H9 (cell line): ENCODE results near the gene MEA1. TPM values are rescaled to one million over a fixed set of nuclear protein-coding genes. Genes with fewer than 3 reads are reported as not detected.

Source experiments
- DNase-seq: peaks from one replicate; pipeline ENCODE4 v3.0.0-alpha.2; 2017
- H2AFZ ChIP-seq: one replicate; pipeline ENCODE4 v1.6.1; 2013; ENCODE audit warnings: mild to moderate bottlenecking, low read length, control low read depth, moderate library complexity
- H2AK5ac ChIP-seq: 2 replicates; pipeline ENCODE4 v1.6.1; 2013; ENCODE audit warnings: low read length, control low read depth, mixed read lengths; ENCODE audit not compliant: insufficient read length
- H2BK120ac ChIP-seq: one replicate; pipeline ENCODE4 v1.6.1; 2013; ENCODE audit warnings: low read depth, mild to moderate bottlenecking, low read length, control low read depth, inconsistent platforms; ENCODE audit not compliant: poor library complexity, severe bottlenecking
- H2BK12ac ChIP-seq: 2 replicates; pipeline ENCODE4 v1.6.1; 2013; ENCODE audit warnings: low read length, control low read depth, mixed read lengths, low read depth; ENCODE audit not compliant: insufficient read length
- H2BK15ac ChIP-seq: 2 replicates; pipeline ENCODE4 v1.6.1; 2013; ENCODE audit warnings: low read depth, low read length, control low read depth
- H2BK20ac ChIP-seq: one replicate; pipeline ENCODE4 v1.6.1; 2013; ENCODE audit warnings: low read depth, mild to moderate bottlenecking, low read length, control low read depth, inconsistent platforms; ENCODE audit not compliant: poor library complexity, severe bottlenecking
- H2BK5ac ChIP-seq: 2 replicates; pipeline ENCODE4 v1.6.1; 2013; ENCODE audit warnings: low read length, control low read depth, mixed read lengths; ENCODE audit not compliant: insufficient read length
- H3K14ac ChIP-seq: 2 replicates; pipeline ENCODE4 v1.6.1; 2013; ENCODE audit warnings: low read length, control low read depth; ENCODE audit not compliant: insufficient read depth
- H3K18ac ChIP-seq: 2 replicates; pipeline ENCODE4 v1.6.1; 2013; ENCODE audit warnings: low read depth, mild to moderate bottlenecking, mixed read lengths, low read length, control low read depth; ENCODE audit not compliant: insufficient read length
- H3K23ac ChIP-seq: 2 replicates; pipeline ENCODE4 v1.6.1; 2013; ENCODE audit warnings: low read length, control low read depth, mixed read lengths, low read depth; ENCODE audit not compliant: insufficient read length
- H3K23me2 ChIP-seq: 2 replicates; pipeline ENCODE4 v1.6.1; 2013; ENCODE audit warnings: low read depth, mild to moderate bottlenecking, mixed read lengths, low read length, control low read depth; ENCODE audit not compliant: insufficient read length, poor library complexity, severe bottlenecking
- H3K27ac ChIP-seq: 2 replicates; pipeline ENCODE4 v1.5.1; 2013; ENCODE audit warnings: low read length, control low read depth, mixed read lengths, low read depth; ENCODE audit not compliant: insufficient read length
- H3K27me3 ChIP-seq: 2 replicates; pipeline ENCODE4 v1.6.1; 2013; ENCODE audit warnings: low read length, control low read depth, inconsistent platforms; ENCODE audit not compliant: insufficient read depth
- H3K4ac ChIP-seq: 2 replicates; pipeline ENCODE4 v1.6.1; 2013; ENCODE audit warnings: low read depth, mild to moderate bottlenecking, control low read depth, inconsistent platforms, low read length, moderate library complexity
- H3K4me1 ChIP-seq: 2 replicates; pipeline ENCODE4 v1.6.1; 2013; ENCODE audit warnings: low read length, control low read depth, inconsistent platforms; ENCODE audit not compliant: insufficient read depth
- H3K4me2 ChIP-seq: 2 replicates; pipeline ENCODE4 v1.6.1; 2013; ENCODE audit warnings: low read length, control low read depth, mixed read lengths; ENCODE audit not compliant: insufficient read length, insufficient read depth
- H3K56ac ChIP-seq: 2 replicates; pipeline ENCODE4 v1.6.1; 2013; ENCODE audit warnings: low read depth, mild to moderate bottlenecking, mixed read lengths, low read length, control low read depth; ENCODE audit not compliant: insufficient read length
- H3K79me1 ChIP-seq: 2 replicates; pipeline ENCODE4 v1.6.1; 2013; ENCODE audit warnings: low read depth, mild to moderate bottlenecking, moderate library complexity, low read length, control low read depth, inconsistent platforms; ENCODE audit not compliant: insufficient read depth, poor library complexity, severe bottlenecking
- H3K79me2 ChIP-seq: 2 replicates; pipeline ENCODE4 v1.6.1; 2013; ENCODE audit warnings: low read length, control low read depth, inconsistent platforms; ENCODE audit not compliant: insufficient read depth
- H3K9ac ChIP-seq: 2 replicates; pipeline ENCODE4 v1.6.1; 2013; ENCODE audit warnings: low read length, control low read depth, mixed read lengths; ENCODE audit not compliant: insufficient read length; ENCODE audit errors: extremely low read depth
- H3K9me3 ChIP-seq: one replicate; pipeline ENCODE4 v1.6.1; 2013; ENCODE audit warnings: low read depth, low read length, inconsistent platforms; ENCODE audit not compliant: control insufficient read depth
- H3T11ph ChIP-seq: one replicate; pipeline ENCODE4 v1.6.1; 2013; ENCODE audit warnings: mild to moderate bottlenecking, low read length, control low read depth, inconsistent platforms
- H4K20me1 ChIP-seq: one replicate; pipeline ENCODE4 v1.6.1; 2013; ENCODE audit not compliant: control insufficient read depth, insufficient read length, insufficient read depth
- H4K5ac ChIP-seq: 2 replicates; pipeline ENCODE4 v1.6.1; 2013; ENCODE audit warnings: low read depth, mild to moderate bottlenecking, mixed read lengths, low read length, control low read depth; ENCODE audit not compliant: insufficient read length
- H4K8ac ChIP-seq: replicated peaks from 2 replicates; pipeline ENCODE4 v1.6.1; 2013; ENCODE audit warnings: low read length, control low read depth, mixed read lengths, low read depth; ENCODE audit not compliant: insufficient read length
- H4K91ac ChIP-seq: 2 replicates; pipeline ENCODE4 v1.6.1; 2013; ENCODE audit warnings: low read depth, mild to moderate bottlenecking, moderate library complexity, mixed read lengths, low read length, control low read depth; ENCODE audit not compliant: insufficient read length
- H3K27ac Mint-ChIP-seq, 3 experiments: 2 replicates in 2 of 3; 3 replicates in 1 of 3; pipeline ENCODE4 v1.8.0; 2020 to 2021; ENCODE audit warnings: mixed read lengths in 3 of 3, mild to moderate bottlenecking in 1 of 3, moderate library complexity in 1 of 3
- H3K27me3 Mint-ChIP-seq: 2 replicates; pipeline ENCODE4 v1.8.0; 2021; ENCODE audit warnings: low read depth, mild to moderate bottlenecking, moderate library complexity, mixed read lengths
- H3K36me3 Mint-ChIP-seq, 3 experiments: 2 replicates in 2 of 3; 3 replicates in 1 of 3; pipeline ENCODE4 v1.8.0; 2020 to 2021; ENCODE audit warnings: low read depth in 3 of 3, mixed read lengths in 3 of 3; ENCODE audit not compliant: insufficient read depth in 1 of 3
- H3K4me1 Mint-ChIP-seq, 2 experiments: 2 replicates each; pipeline ENCODE4 v1.8.0; 2020; ENCODE audit warnings: mixed read lengths in 2 of 2
- H3K4me3 Mint-ChIP-seq, 2 experiments: 2 replicates in 1 of 2; 3 replicates in 1 of 2; pipeline ENCODE4 v1.8.0; 2020 to 2021; ENCODE audit warnings: mild to moderate bottlenecking in 2 of 2, mixed read lengths in 2 of 2, moderate library complexity in 1 of 2
- H3K9me3 Mint-ChIP-seq, 2 experiments: 2 replicates in 1 of 2; 3 replicates in 1 of 2; pipeline ENCODE4 v1.8.0; 2020; ENCODE audit warnings: mild to moderate bottlenecking in 2 of 2, mixed read lengths in 2 of 2, moderate library complexity in 1 of 2
- WGBS: extraction: QIAGEN DNeasy Blood & Tissue Kit; methylation state at CpG from one replicate; pipeline ENCODE4 v1.1.7; 2013; ENCODE audit warnings: missing lambda C conversion rate, low lambda C conversion rate, mixed read lengths; ENCODE audit not compliant: insufficient read length; ENCODE audit errors: extremely low coverage; 5-methylcytosine and 5-hydroxymethylcytosine counted together
- total RNA-seq: library from RNA; stranded (reverse); gene quantifications from 2 replicates; pipeline ENCODE4 v1.2.1, GENCODE V29; 2021
- TF ChIP-seq, protein P1 (sequence below): fragments of 200-600 bp; sonication (generic); conservative IDR thresholded peaks from 3 replicates; pipeline ENCODE4 v1.8.0; 2021; ENCODE audit warnings: antibody characterized with exemption, mild to moderate bottlenecking

MEA1 gene
- total RNA-seq, 1 experiment from 2014 or later = 113 TPM

- Mint-ChIP-seq H3K27me3 (peaks cover 36% of the 10 kb centered on the region), H3K4me1 (peaks cover 15 to 16% of the 10 kb centered on the region in 2 experiments), H3K4me3 (peak overlapping the region in 1 of 2 experiments; percentile 62; a peak in 1 of 5 replicates), H3K36me3 (peaks cover 0 to 27% (median 9%) of the 10 kb centered on the region in 3 experiments; a peak in 4 of 7 replicates), H3K9me3 (0 out of 5 replicates have a peak, but pooled peaks cover 0 to 2% of the 10 kb centered on the region in 2 experiments), H3K27ac (no peak overlapping the region)
- Histone ChIP-seq H3K27me3 (peaks cover 6% of the 10 kb centered on the region; the same call in 1 of the 2 replicates), H3K79me2 (no peaks in the 10 kb centered on the region), H3K23me2 (peaks cover 10% of the 10 kb centered on the region), H3K9me3 (no peaks in the 10 kb centered on the region), H3K23ac (no peak overlapping the region), H2BK12ac (no peak overlapping the region), H4K8ac (no peak overlapping the region), H3K4ac (no peak overlapping the region), H2BK20ac (no peak overlapping the region), H4K20me1 (no peaks in the 10 kb centered on the region), H3K56ac (no peak overlapping the region), H3T11ph (no peak overlapping the region), H3K79me1 (no peaks in the 10 kb centered on the region), H3K14ac (no peak overlapping the region), H3K9ac (no peak overlapping the region), H2BK120ac (no peak overlapping the region), H3K4me2 (no peak overlapping the region), H4K91ac (no peak overlapping the region), H3K18ac (no peak overlapping the region), H3K27ac (no peak overlapping the region), H2AFZ (no peak overlapping the region), H2BK15ac (no peak overlapping the region), H4K5ac (no peak overlapping the region), H2AK5ac (no peak overlapping the region), H3K4me1 (no peaks in the 10 kb centered on the region), H2BK5ac (no peak overlapping the region)
- TF ChIP-seq, protein P1, sequence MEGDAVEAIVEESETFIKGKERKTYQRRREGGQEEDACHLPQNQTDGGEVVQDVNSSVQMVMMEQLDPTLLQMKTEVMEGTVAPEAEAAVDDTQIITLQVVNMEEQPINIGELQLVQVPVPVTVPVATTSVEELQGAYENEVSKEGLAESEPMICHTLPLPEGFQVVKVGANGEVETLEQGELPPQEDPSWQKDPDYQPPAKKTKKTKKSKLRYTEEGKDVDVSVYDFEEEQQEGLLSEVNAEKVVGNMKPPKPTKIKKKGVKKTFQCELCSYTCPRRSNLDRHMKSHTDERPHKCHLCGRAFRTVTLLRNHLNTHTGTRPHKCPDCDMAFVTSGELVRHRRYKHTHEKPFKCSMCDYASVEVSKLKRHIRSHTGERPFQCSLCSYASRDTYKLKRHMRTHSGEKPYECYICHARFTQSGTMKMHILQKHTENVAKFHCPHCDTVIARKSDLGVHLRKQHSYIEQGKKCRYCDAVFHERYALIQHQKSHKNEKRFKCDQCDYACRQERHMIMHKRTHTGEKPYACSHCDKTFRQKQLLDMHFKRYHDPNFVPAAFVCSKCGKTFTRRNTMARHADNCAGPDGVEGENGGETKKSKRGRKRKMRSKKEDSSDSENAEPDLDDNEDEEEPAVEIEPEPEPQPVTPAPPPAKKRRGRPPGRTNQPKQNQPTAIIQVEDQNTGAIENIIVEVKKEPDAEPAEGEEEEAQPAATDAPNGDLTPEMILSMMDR = no peak
- no CpG with 5 or more reads among the region's 12 CpGs for WGBS
- no peak for DNase-seq
Measured at GRCh38 chr6:42962096-42962495, 51.6 kb downstream of the MEA1 start.

Other genes with a start within 250 kb of the MEA1 start
- 9.7 and 9.8 TPM in 2 replicates for gene BICRAL, start 231.9 kb downstream of the MEA1 start, total RNA-seq
- 126 and 130 TPM in 2 replicates for gene RPL7L1, start 134.3 kb downstream of the MEA1 start, total RNA-seq
- not detected in 2 replicates for gene PTCRA, start 97.9 kb downstream of the MEA1 start, total RNA-seq
- 56.0 and 59.9 TPM in 2 replicates for gene CNPY3, start 84.5 kb downstream of the MEA1 start, total RNA-seq
- 1.1 TPM in 2 replicates for gene GNMT, start 53.2 kb downstream of the MEA1 start, total RNA-seq
- 15.5 and 15.6 TPM in 2 replicates for gene PEX6, start 34.8 kb downstream of the MEA1 start, total RNA-seq
- 53.5 and 57.7 TPM in 2 replicates for gene PPP2R5D, start 29.4 kb downstream of the MEA1 start, total RNA-seq
- 146 TPM in 2 replicates for gene KLHDC3, start 303 bp upstream of the MEA1 start, total RNA-seq
- gene RRP36, start 7.7 kb upstream of the MEA1 start, total RNA-seq = 117 and 121 TPM in 2 replicates
- 23.5 and 24.5 TPM in 2 replicates for gene CUL7, start 39.9 kb upstream of the MEA1 start, total RNA-seq
- gene MRPL2, start 45.5 kb upstream of the MEA1 start, total RNA-seq = 71.9 and 74.4 TPM in 2 replicates
- 29.7 TPM in 2 replicates for gene KLC4, start 45.7 kb upstream of the MEA1 start, total RNA-seq
- gene PTK7, start 62.4 kb upstream of the MEA1 start, total RNA-seq = 126 and 128 TPM in 2 replicates
- gene SRF, start 157.3 kb upstream of the MEA1 start, total RNA-seq = 57.5 and 59.7 TPM in 2 replicates
- gene CUL9, start 168.2 kb upstream of the MEA1 start, total RNA-seq = 15.2 and 15.5 TPM in 2 replicates
- 47.0 and 56.2 TPM in 2 replicates for gene DNPH1, start 215.5 kb upstream of the MEA1 start, total RNA-seq
- gene TTBK1, start 229.5 kb upstream of the MEA1 start, total RNA-seq = 1.3 and 1.6 TPM in 2 replicates